Measurements from ENCODE around the gene TYROBP. TPM values are rescaled to one million over a fixed set of nuclear protein-coding genes. Genes with fewer than 3 reads are reported as not detected.
"Not testable (repeated sequence)": the region's sequence is repeated elsewhere in the genome, so short reads cannot be mapped to it uniquely, and the experiment has no call there.

TYROBP gene
- total and polyA plus RNA-seq, 2 of the 8 experiments (the other 6 are each of a cell fraction or from before 2014, with no cell fraction given): 0.18 TPM; not detected in 1

GRCh38 chr19:35891819-35892218 is 16.3 kb downstream of the TYROBP start:
- ChIA-PET CTCF (ENCODE audit: partially characterized antibody) (interaction anchor here (0.6 to 1.6 kb wide), 4 partner anchors 10 to 85 kb away, joined by 3 to 7 read pairs (median 4); no protein-coding TSS in a partner anchor), POLR2A (ENCODE audit: partially characterized antibody) (interaction anchor here (0.6 kb wide), 1 partner anchor 34 kb away, joined by 3 read pairs; no protein-coding TSS in a partner anchor)
- H4K91ac ChIP-seq (replicated peaks; ENCODE audit: insufficient read length, low read length); H3K56ac ChIP-seq (replicated peaks; ENCODE audit: insufficient read length, low read depth, low read length); DNase-seq (ENCODE audit: low read depth in 1 of 2, low spot score in 2 of 2); H3K4me1 ChIP-seq (replicated peaks in 1 of 4; ENCODE audit: control insufficient read depth in 3 of 4, insufficient read depth in 4 of 4, low read length in 3 of 4); H2BK5ac ChIP-seq (ENCODE audit: low read depth, low read length); FAIRE-seq; H2BK12ac ChIP-seq (ENCODE audit: low read depth, low read length); H4K8ac ChIP-seq (ENCODE audit: extremely low read depth, insufficient read depth, low read length); H3K23me2 ChIP-seq (ENCODE audit: low read depth, low read length); H3K23ac ChIP-seq (ENCODE audit: insufficient read length); H3K9ac ChIP-seq (replicated peaks in 1 of 4; ENCODE audit: extremely low read depth in 1 of 4, low read depth in 3 of 4, low read length in 3 of 4); H3K27me3 ChIP-seq (replicated peaks in 1 of 4; ENCODE audit: control insufficient read depth in 3 of 4, extremely low read depth in 1 of 4, insufficient read depth in 3 of 4, low read length in 3 of 4); H2BK20ac ChIP-seq (ENCODE audit: low read length); H3K27ac ChIP-seq (ENCODE audit: low read depth, low read length); H4K5ac ChIP-seq (ENCODE audit: insufficient read length, low read depth, low read length); H3K4ac ChIP-seq (replicated peaks; ENCODE audit: insufficient read length, low read depth, low read length); H4K20me1 ChIP-seq (replicated peaks in 1 of 2; ENCODE audit: control insufficient read depth in 1 of 2, insufficient read depth in 2 of 2, low read length in 2 of 2); H2AFZ ChIP-seq (ENCODE audit: low read length); H3K18ac ChIP-seq (ENCODE audit: extremely low read depth, low read length); H3K79me2 ChIP-seq (ENCODE audit: control insufficient read depth in 1 of 2, insufficient read depth in 2 of 2, low read length in 2 of 2); H3K14ac ChIP-seq (ENCODE audit: insufficient read length); H3K79me1 ChIP-seq (ENCODE audit: low read depth, low read length); H2BK15ac ChIP-seq (ENCODE audit: low read length); H3K9me3 ChIP-seq (ENCODE audit: insufficient read depth in 2 of 2, low read depth in 1 of 2, low read length in 1 of 2); H3K4me3 ChIP-seq (ENCODE audit: extremely low read depth in 1 of 4, insufficient read depth in 2 of 4, low read depth in 3 of 4, low read length in 4 of 4); H3K4me2 ChIP-seq (ENCODE audit: insufficient read depth in 1 of 2, low read depth in 2 of 2, low read length in 2 of 2); H2AK5ac ChIP-seq (ENCODE audit: low read depth, low read length); H2BK120ac ChIP-seq (replicated peaks; ENCODE audit: low read depth, low read length): not testable (repeated sequence)
- H3K36me3 ChIP-seq (ENCODE audit: control insufficient read depth in 2 of 4, insufficient read depth in 4 of 4, low read length in 3 of 4): peaks cover 18 to 57% (median 34%) of the 10 kb centered on the region in 4 experiments
- WGBS, 2 experiments (ENCODE audit: extremely low coverage in 1 of 2, insufficient coverage in 1 of 2, insufficient read length in 1 of 2, insufficient replicate concordance in 2 of 2, low coverage in 1 of 2, low lambda C conversion rate in 2 of 2, missing lambda C conversion rate in 1 of 2): 94% methylated on average over 3 of the region's 3 CpGs; no CpG with 5 or more reads in 1 of the 2 experiments

Data from H1 (cell line).